H1 (cell line): Measurements from ENCODE around the gene PCED1B. TPM values are rescaled to one million over a fixed set of nuclear protein-coding genes. Genes with fewer than 3 reads are reported as not detected.

Experiments used
- CTCF ChIA-PET: fragments of 300-600 bp; sonication (Branson Sonifier 250); formaldehyde crosslinking; loops from one replicate; lab custom pipeline; 2021; ENCODE audit not compliant: partially characterized antibody; lab: Charles Lee
- POLR2A ChIA-PET: fragments of 300-600 bp; sonication (Branson Sonifier 250); formaldehyde crosslinking; loops from one replicate; lab custom pipeline; 2021; ENCODE audit warnings: inconsistent platforms; ENCODE audit not compliant: partially characterized antibody; lab: Charles Lee
- DNase-seq, 2 experiments: peaks; one replicate each; pipeline versions ENCODE4 v3.0.0 to v3.0.0-alpha.2; 2010 to 2022; ENCODE audit warnings: low spot score in 2 of 2, low read depth in 1 of 2, mixed read lengths in 1 of 2
- FAIRE-seq: peaks from 2 replicates; lab custom pipeline; 2011; peaks lifted over from hg19 to GRCh38; lab: Jason Lieb, UNC
- H2AFZ ChIP-seq: 2 replicates; pipeline ENCODE4 v1.8.1; 2012; ENCODE audit warnings: low read length, inconsistent platforms
- H2AK5ac ChIP-seq: 2 replicates; pipeline ENCODE4 v1.6.1; 2013; ENCODE audit warnings: low read depth, low read length
- H2BK120ac ChIP-seq: replicated peaks from 2 replicates; pipeline ENCODE3; 2013; ENCODE audit warnings: low read depth, low read length, inconsistent platforms
- H2BK12ac ChIP-seq: 2 replicates; pipeline ENCODE4 v1.6.1; 2013; ENCODE audit warnings: low read depth, low read length
- H2BK15ac ChIP-seq: 2 replicates; pipeline ENCODE4 v1.6.1; 2013; ENCODE audit warnings: low read length
- H2BK20ac ChIP-seq: 2 replicates; pipeline ENCODE4 v1.6.1; 2013; ENCODE audit warnings: low read length
- H2BK5ac ChIP-seq: 2 replicates; pipeline ENCODE4 v1.6.1; 2013; ENCODE audit warnings: low read depth, low read length
- H3K14ac ChIP-seq: 2 replicates; pipeline ENCODE4 v1.6.1; 2013; ENCODE audit warnings: inconsistent platforms; ENCODE audit not compliant: insufficient read length
- H3K18ac ChIP-seq: 2 replicates; pipeline ENCODE4 v1.6.1; 2013; ENCODE audit warnings: low read length; ENCODE audit errors: extremely low read depth
- H3K23ac ChIP-seq: 2 replicates; pipeline ENCODE4 v1.6.1; 2013; ENCODE audit warnings: inconsistent platforms; ENCODE audit not compliant: insufficient read length
- H3K23me2 ChIP-seq: 2 replicates; pipeline ENCODE4 v1.6.1; 2013; ENCODE audit warnings: low read depth, low read length
- H3K27ac ChIP-seq: 2 replicates; pipeline ENCODE4 v1.6.1; 2011; ENCODE audit warnings: low read depth, low read length, inconsistent platforms
- H3K27me3 ChIP-seq, 4 experiments: replicated peaks in 1 of 4; 1 replicate in 1 of 4; 2 replicates in 3 of 4; pipeline versions ENCODE4 v1.6.1 to v1.8.1; 2011 to 2013; ENCODE audit warnings: low read length in 3 of 4, mild to moderate bottlenecking in 3 of 4, inconsistent platforms in 2 of 4, mixed read lengths in 2 of 4, moderate library complexity in 1 of 4; ENCODE audit not compliant: control insufficient read depth in 3 of 4, insufficient read depth in 3 of 4; ENCODE audit errors: extremely low read depth in 1 of 4
- H3K36me3 ChIP-seq, 4 experiments: 2 replicates each; pipeline versions ENCODE4 v1.6.1 to v1.8.1; 2011 to 2013; ENCODE audit warnings: mild to moderate bottlenecking in 4 of 4, low read length in 3 of 4, moderate library complexity in 2 of 4, control low read depth in 1 of 4, inconsistent platforms in 1 of 4; ENCODE audit not compliant: insufficient read depth in 4 of 4, control insufficient read depth in 2 of 4
- H3K4ac ChIP-seq: replicated peaks from 2 replicates; pipeline ENCODE3; 2013; ENCODE audit warnings: low read length, low read depth, mixed read lengths, inconsistent platforms; ENCODE audit not compliant: insufficient read length
- H3K4me1 ChIP-seq, 4 experiments: replicated peaks in 1 of 4; 1 replicate in 1 of 4; 2 replicates in 3 of 4; pipeline versions ENCODE4 v1.6.1 to v1.8.1; 2011 to 2013; ENCODE audit warnings: low read length in 3 of 4, inconsistent platforms in 2 of 4, mixed read lengths in 1 of 4; ENCODE audit not compliant: insufficient read depth in 4 of 4, control insufficient read depth in 3 of 4
- H3K4me2 ChIP-seq, 2 experiments: 2 replicates each; pipeline versions ENCODE4 v1.6.1 to v1.8.1; 2011 to 2013; ENCODE audit warnings: low read depth in 2 of 2, low read length in 2 of 2, control low read depth in 1 of 2, inconsistent platforms in 1 of 2, mild to moderate bottlenecking in 1 of 2; ENCODE audit not compliant: insufficient read depth in 1 of 2
- H3K4me3 ChIP-seq, 4 experiments: fragments of 200-600, 300-600 bp in 1 of 4; sonication (generic), shearing (Covaris generic), sonication (Bioruptor Twin) in 1 of 4; 2 replicates each; pipeline versions ENCODE4 v1.5.1 to v1.8.1; 2011 to 2016; ENCODE audit warnings: low read length in 4 of 4, low read depth in 3 of 4, control low read depth in 2 of 4, inconsistent platforms in 2 of 4, mild to moderate bottlenecking in 2 of 4, mixed read lengths in 1 of 4, moderate library complexity in 1 of 4; ENCODE audit not compliant: insufficient read depth in 2 of 4; ENCODE audit errors: extremely low read depth in 1 of 4
- H3K56ac ChIP-seq: replicated peaks from 2 replicates; pipeline ENCODE3; 2013; ENCODE audit warnings: low read depth, mild to moderate bottlenecking, mixed read lengths, low read length, inconsistent platforms; ENCODE audit not compliant: insufficient read length
- H3K79me1 ChIP-seq: 2 replicates; pipeline ENCODE4 v1.6.1; 2013; ENCODE audit warnings: low read depth, low read length, control low read depth
- H3K79me2 ChIP-seq, 2 experiments: 2 replicates each; pipeline versions ENCODE4 v1.6.1 to v1.8.1; 2012 to 2013; ENCODE audit warnings: low read length in 2 of 2, mild to moderate bottlenecking in 2 of 2, inconsistent platforms in 1 of 2; ENCODE audit not compliant: insufficient read depth in 2 of 2, control insufficient read depth in 1 of 2
- H3K9ac ChIP-seq, 4 experiments: replicated peaks in 1 of 4; 1 replicate in 1 of 4; 2 replicates in 3 of 4; pipeline versions ENCODE4 v1.6.1 to v1.8.1; 2011 to 2013; ENCODE audit warnings: low read depth in 3 of 4, low read length in 3 of 4, control low read depth in 2 of 4, mild to moderate bottlenecking in 2 of 4, moderate library complexity in 2 of 4, inconsistent platforms in 1 of 4; ENCODE audit errors: extremely low read depth in 1 of 4
- H3K9me3 ChIP-seq, 2 experiments: 2 replicates each; pipeline versions ENCODE4 v1.6.1 to v1.8.1; 2012 to 2013; ENCODE audit warnings: mild to moderate bottlenecking in 2 of 2, moderate library complexity in 2 of 2, control low read depth in 1 of 2, inconsistent platforms in 1 of 2, low read depth in 1 of 2, low read length in 1 of 2, mixed read lengths in 1 of 2; ENCODE audit not compliant: insufficient read depth in 2 of 2
- H4K20me1 ChIP-seq, 2 experiments: replicated peaks in 1 of 2; 2 replicates each; pipeline versions ENCODE3 to v1.8.1; 2011 to 2013; ENCODE audit warnings: inconsistent platforms in 2 of 2, low read length in 2 of 2, mild to moderate bottlenecking in 1 of 2; ENCODE audit not compliant: insufficient read depth in 2 of 2, control insufficient read depth in 1 of 2
- H4K5ac ChIP-seq: 2 replicates; pipeline ENCODE4 v1.6.1; 2013; ENCODE audit warnings: low read length, low read depth, mixed read lengths, inconsistent platforms; ENCODE audit not compliant: insufficient read length
- H4K8ac ChIP-seq: 2 replicates; pipeline ENCODE4 v1.8.0; 2013; ENCODE audit warnings: mild to moderate bottlenecking, moderate library complexity, low read length, inconsistent platforms; ENCODE audit not compliant: insufficient read depth; ENCODE audit errors: extremely low read depth
- H4K91ac ChIP-seq: replicated peaks from 2 replicates; pipeline ENCODE3; 2013; ENCODE audit warnings: low read length, mixed read lengths, inconsistent platforms; ENCODE audit not compliant: insufficient read length
- EZH2 ChIP-seq: fragments of 200-600 bp; sonication (generic); IDR thresholded peaks from 2 replicates; pipeline ENCODE4 v1.7.1; 2012; ENCODE audit warnings: low read depth, mild to moderate bottlenecking, moderate library complexity, low read length, inconsistent platforms; ENCODE audit not compliant: severe bottlenecking
- SUZ12 ChIP-seq: fragments of 200-600 bp; sonication (generic); IDR thresholded peaks from 2 replicates; pipeline ENCODE4 v1.6.1; 2012; ENCODE audit warnings: mild to moderate bottlenecking, inconsistent platforms, low read length, moderate library complexity, mixed read lengths
- WGBS, 2 experiments: shearing (Covaris generic) in 1 of 2; methylation state at CpG; one replicate each; pipeline versions ENCODE4 v1.1.6 to v1.1.7; 2013 to 2015; ENCODE audit warnings: low lambda C conversion rate in 2 of 2, mixed read lengths in 2 of 2, inconsistent platforms in 1 of 2, low coverage in 1 of 2, missing lambda C conversion rate in 1 of 2; ENCODE audit not compliant: insufficient replicate concordance in 2 of 2, insufficient coverage in 1 of 2, insufficient read length in 1 of 2; ENCODE audit errors: extremely low coverage in 1 of 2, missing lambda C conversion rate in 1 of 2; 5-methylcytosine and 5-hydroxymethylcytosine counted together
- polyA plus RNA-seq, 7 experiments: library from polyadenylated mRNA; depleted of rRNA in 3 of 7; stranded (reverse) in 5 of 7; unstranded in 2 of 7; fragments of >200 nt in 5 of 7; fragments of 200-250 nt in 2 of 7; gene quantifications; 1 replicate in 5 of 7; 2 replicates in 1 of 7; 4 replicates in 1 of 7; pipeline versions ENCODE4 v1.2.1 to v1.2.3, GENCODE V29; 2011 to 2013; ENCODE audit warnings: missing spikeins in 2 of 7, mixed read lengths in 2 of 7
- total RNA-seq: library from RNA; stranded (reverse); fragmentation: NEBNext Ultra II Directional; extraction: Animal tissue kit (Norgen Biotek cat#: 25700); gene quantifications from 2 replicates; pipeline ENCODE4 v1.2.1, GENCODE V29; 2021

PCED1B gene
- total and polyA plus RNA-seq, 2 of the 8 experiments (the other 6 are each of a cell fraction or from before 2014, with no cell fraction given) = 4.7 to 5.4 TPM

- Histone ChIP-seq H3K23me2 (no peaks in the 10 kb centered on the region), H4K8ac (no peak overlapping the region), H3K56ac (no peak overlapping the region), H3K9me3 (no peaks in the 10 kb centered on the region), H3K27ac (no peak overlapping the region), H3K4ac (no peak overlapping the region), H3K4me2 (no peak overlapping the region), H2AK5ac (no peak overlapping the region), H3K79me2 (no peaks in the 10 kb centered on the region), H2BK120ac (no peak overlapping the region), H4K91ac (no peak overlapping the region), H3K27me3 (no peaks in the 10 kb centered on the region), H4K20me1 (no peaks in the 10 kb centered on the region), H4K5ac (no peak overlapping the region), H3K18ac (no peak overlapping the region), H2BK20ac (no peak overlapping the region), H3K23ac (no peak overlapping the region), H3K4me1 (no peaks in the 10 kb centered on the region), H2BK5ac (no peak overlapping the region), H2BK15ac (no peak overlapping the region), H2AFZ (0 out of 2 replicates have a peak overlapping the region, but pooled peaks have one; percentile 8), H3K4me3 (no peak overlapping the region), H3K14ac (no peak overlapping the region), H3K36me3 (no peaks in the 10 kb centered on the region), H2BK12ac (no peak overlapping the region), H3K79me1 (no peaks in the 10 kb centered on the region), H3K9ac (no peak overlapping the region)
- DNase-seq = no peak
- WGBS, 2 experiments = 89% methylated on average over 4 of the region's 4 CpGs; no CpG with 5 or more reads in 1 of the 2 experiments
- CTCF ChIA-PET = no interaction called here
- POLR2A ChIA-PET = no interaction called here
- no peak for FAIRE-seq
- no peak for TF ChIP-seq EZH2
- TF ChIP-seq SUZ12 = no peak
These were observed 197.3 kb downstream of the PCED1B start for GRCh38 chr12:47276621-47277309.
